ENCODE results near the gene PRR7.

The PRR7 gene

GRCh38 chr5:177449140-177450061, 2.8 kb downstream of the PRR7 start:
- H3K4me3 ChIP-seq (ENCODE audit: low read depth in 1 of 2, low read length in 2 of 2) = no peak overlapping the region
- H3K4me1 ChIP-seq (ENCODE audit: control insufficient read depth in 1 of 2, insufficient read depth in 2 of 2, low read length in 2 of 2) = peaks cover 4 to 31% of the 10 kb centered on the region in 2 donors
- H3K27ac ChIP-seq (ENCODE audit: low read length) = no peak overlapping the region
- peaks cover 10% of the 10 kb centered on the region for H3K27me3 ChIP-seq (ENCODE audit: low read depth, low read length)
- no peaks in the 10 kb centered on the region for H3K9me3 ChIP-seq (ENCODE audit: control insufficient read depth in 1 of 2, low read length in 2 of 2)
- no peaks in the 10 kb centered on the region for H3K36me3 ChIP-seq (ENCODE audit: control insufficient read depth in 1 of 2, insufficient read depth in 2 of 2, low read length in 2 of 2)

- no peaks in the 10 kb centered on the region for H3K36me3 ChIP-seq (ENCODE audit: control insufficient read depth in 1 of 2, insufficient read depth in 2 of 2, low read length in 2 of 2)
- H3K27ac ChIP-seq (ENCODE audit: low read length) = no peak overlapping the region
- no peak overlapping the region for H3K4me3 ChIP-seq (ENCODE audit: low read depth in 1 of 2, low read length in 2 of 2)
- peaks cover 10% of the 10 kb centered on the region for H3K27me3 ChIP-seq (ENCODE audit: low read depth, low read length)
- peaks cover 4 to 36% of the 10 kb centered on the region in 2 donors for H3K4me1 ChIP-seq (ENCODE audit: control insufficient read depth in 1 of 2, insufficient read depth in 2 of 2, low read length in 2 of 2)
- no peaks in the 10 kb centered on the region for H3K9me3 ChIP-seq (ENCODE audit: control insufficient read depth in 1 of 2, low read length in 2 of 2)
These were observed 4.2 kb downstream of the PRR7 start for GRCh38 chr5:177450667-177451424.

GRCh38 chr5:177452688-177453638, 6.3 kb downstream of the PRR7 start:
- Histone ChIP-seq H3K27ac (ENCODE audit: low read length) (no peak overlapping the region), H3K27me3 (ENCODE audit: low read depth, low read length) (peaks cover 7% of the 10 kb centered on the region), H3K4me1 (ENCODE audit: control insufficient read depth in 1 of 2, insufficient read depth in 2 of 2, low read length in 2 of 2) (peaks cover 0 to 36% of the 10 kb centered on the region in 2 donors), H3K4me3 (ENCODE audit: low read depth in 1 of 2, low read length in 2 of 2) (no peak overlapping the region), H3K36me3 (ENCODE audit: control insufficient read depth in 1 of 2, insufficient read depth in 2 of 2, low read length in 2 of 2) (peaks cover 0 to under 1% of the 10 kb centered on the region in 2 donors), H3K9me3 (ENCODE audit: control insufficient read depth in 1 of 2, low read length in 2 of 2) (no peaks in the 10 kb centered on the region)

DNA sequence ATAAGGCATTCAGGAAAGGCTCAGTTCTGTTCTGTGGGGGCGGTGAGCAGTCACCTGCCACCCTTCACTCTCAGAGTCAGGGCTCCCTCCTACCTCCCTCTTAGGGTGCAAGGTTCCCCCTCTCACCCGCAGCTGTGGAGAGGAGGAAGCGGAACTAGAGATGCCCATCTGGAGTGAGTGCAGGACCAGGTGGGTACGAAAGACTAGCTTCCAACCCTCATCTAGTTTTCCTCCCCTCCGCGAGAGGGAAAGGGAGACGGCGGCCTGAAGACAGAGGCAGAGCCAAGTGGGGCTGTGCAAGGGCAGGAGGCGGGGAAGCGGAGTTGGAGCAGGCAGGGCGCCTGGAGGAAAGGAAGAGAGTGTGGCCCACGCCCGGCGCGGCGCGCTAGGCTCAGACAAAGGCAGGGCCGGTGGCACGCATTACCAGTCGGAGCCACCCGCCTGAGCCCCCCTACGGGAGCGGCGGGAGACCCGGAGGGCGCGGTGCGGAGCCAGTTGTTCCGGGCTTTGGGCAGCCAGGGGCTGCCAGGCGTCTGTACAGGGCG, 7.3 kb downstream of the PRR7 start:
- no peak overlapping the region for H3K27ac ChIP-seq (ENCODE audit: low read length)
- H3K4me3 ChIP-seq (ENCODE audit: low read depth in 1 of 2, low read length in 2 of 2) = peak overlapping the region; percentile 12 to 78
- H3K9me3 ChIP-seq (ENCODE audit: control insufficient read depth in 1 of 2, low read length in 2 of 2) = no peaks in the 10 kb centered on the region
- H3K27me3 ChIP-seq (ENCODE audit: low read depth, low read length) = no peaks in the 10 kb centered on the region
- H3K36me3 ChIP-seq (ENCODE audit: control insufficient read depth in 1 of 2, insufficient read depth in 2 of 2, low read length in 2 of 2) = peaks cover 0 to 10% of the 10 kb centered on the region in 2 donors
- H3K4me1 ChIP-seq (ENCODE audit: control insufficient read depth in 1 of 2, insufficient read depth in 2 of 2, low read length in 2 of 2) = peaks cover 0 to 35% of the 10 kb centered on the region in 2 donors

GRCh38 chr5:177454397-177455035, 7.9 kb downstream of the PRR7 start:
- no peaks in the 10 kb centered on the region for H3K27me3 ChIP-seq (ENCODE audit: low read depth, low read length)
- no peaks in the 10 kb centered on the region for H3K9me3 ChIP-seq (ENCODE audit: control insufficient read depth in 1 of 2, low read length in 2 of 2)
- H3K27ac ChIP-seq (ENCODE audit: low read length) = no peak overlapping the region
- H3K4me1 ChIP-seq (ENCODE audit: control insufficient read depth in 1 of 2, insufficient read depth in 2 of 2, low read length in 2 of 2) = peaks cover 0 to 35% of the 10 kb centered on the region in 2 donors
- H3K4me3 ChIP-seq (ENCODE audit: low read depth in 1 of 2, low read length in 2 of 2) = peak overlapping the region; percentile 12 to 78
- peaks cover 0 to 16% of the 10 kb centered on the region in 2 donors for H3K36me3 ChIP-seq (ENCODE audit: control insufficient read depth in 1 of 2, insufficient read depth in 2 of 2, low read length in 2 of 2)

- Histone ChIP-seq H3K27ac (ENCODE audit: low read length) (no peak overlapping the region), H3K9me3 (ENCODE audit: control insufficient read depth in 1 of 2, low read length in 2 of 2) (no peaks in the 10 kb centered on the region), H3K36me3 (ENCODE audit: control insufficient read depth in 1 of 2, insufficient read depth in 2 of 2, low read length in 2 of 2) (peaks cover 0 to 22% of the 10 kb centered on the region in 2 donors), H3K4me3 (ENCODE audit: low read depth in 1 of 2, low read length in 2 of 2) (peak overlapping the region; percentile 53 to 78), H3K27me3 (ENCODE audit: low read depth, low read length) (no peaks in the 10 kb centered on the region), H3K4me1 (ENCODE audit: control insufficient read depth in 1 of 2, insufficient read depth in 2 of 2, low read length in 2 of 2) (peaks cover 0 to 35% of the 10 kb centered on the region in 2 donors)
These were observed 8.5 kb downstream of the PRR7 start for GRCh38 chr5:177455036-177455660.

DNA sequence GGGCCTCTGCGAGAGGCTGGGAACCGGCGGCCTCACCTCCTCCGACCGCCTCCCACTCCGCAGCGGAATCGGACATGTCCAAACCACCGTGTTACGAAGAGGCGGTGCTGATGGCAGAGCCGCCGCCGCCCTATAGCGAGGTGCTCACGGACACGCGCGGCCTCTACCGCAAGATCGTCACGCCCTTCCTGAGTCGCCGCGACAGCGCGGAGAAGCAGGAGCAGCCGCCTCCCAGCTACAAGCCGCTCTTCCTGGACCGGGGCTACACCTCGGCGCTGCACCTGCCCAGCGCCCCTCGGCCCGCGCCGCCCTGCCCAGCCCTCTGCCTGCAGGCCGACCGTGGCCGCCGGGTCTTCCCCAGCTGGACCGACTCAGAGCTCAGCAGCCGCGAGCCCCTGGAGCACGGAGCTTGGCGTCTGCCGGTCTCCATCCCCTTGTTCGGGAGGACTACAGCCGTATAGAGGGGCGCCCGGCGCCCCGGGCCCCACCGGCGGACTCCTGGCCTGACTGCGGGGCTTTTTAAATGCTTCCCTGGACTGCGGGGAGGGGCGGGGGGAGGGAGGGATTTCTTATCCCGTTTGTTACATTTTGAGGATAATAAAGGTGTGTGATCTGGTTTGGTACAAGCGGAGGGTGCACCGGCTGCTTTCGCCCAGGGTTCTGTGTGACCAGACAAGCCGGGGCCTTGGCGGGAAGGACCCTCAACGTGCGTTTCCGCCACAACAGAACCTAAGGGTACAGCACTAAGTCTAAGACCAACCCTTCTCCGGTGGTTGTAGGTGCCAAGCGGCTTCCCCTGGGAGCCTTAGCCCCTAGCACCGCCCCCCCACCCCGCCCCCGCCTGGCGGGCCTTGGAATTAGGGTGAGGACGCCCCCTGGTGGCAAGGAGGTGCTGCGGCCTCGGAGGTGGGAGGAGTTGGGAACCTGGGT, 9.3 kb downstream of the PRR7 start:
- Histone ChIP-seq H3K4me1 (ENCODE audit: control insufficient read depth in 1 of 2, insufficient read depth in 2 of 2, low read length in 2 of 2) (peaks cover 0 to 35% of the 10 kb centered on the region in 2 donors), H3K4me3 (ENCODE audit: low read depth in 1 of 2, low read length in 2 of 2) (peak overlapping the region; percentile 53 to 78), H3K9me3 (ENCODE audit: control insufficient read depth in 1 of 2, low read length in 2 of 2) (no peaks in the 10 kb centered on the region), H3K27me3 (ENCODE audit: low read depth, low read length) (no peaks in the 10 kb centered on the region), H3K36me3 (ENCODE audit: control insufficient read depth in 1 of 2, insufficient read depth in 2 of 2, low read length in 2 of 2) (peaks cover 0 to 27% of the 10 kb centered on the region in 2 donors), H3K27ac (ENCODE audit: low read length) (no peak overlapping the region)

- Histone ChIP-seq H3K9me3 (ENCODE audit: control insufficient read depth in 1 of 2, low read length in 2 of 2) (no peaks in the 10 kb centered on the region), H3K27me3 (ENCODE audit: low read depth, low read length) (no peaks in the 10 kb centered on the region), H3K4me3 (ENCODE audit: low read depth in 1 of 2, low read length in 2 of 2) (peak overlapping the region in 1 of 2 donors; percentile 78), H3K36me3 (ENCODE audit: control insufficient read depth in 1 of 2, insufficient read depth in 2 of 2, low read length in 2 of 2) (peaks cover 0 to 27% of the 10 kb centered on the region in 2 donors), H3K4me1 (ENCODE audit: control insufficient read depth in 1 of 2, insufficient read depth in 2 of 2, low read length in 2 of 2) (peaks cover 0 to 35% of the 10 kb centered on the region in 2 donors), H3K27ac (ENCODE audit: low read length) (no peak overlapping the region)
These were observed 10.0 kb downstream of the PRR7 start for GRCh38 chr5:177456591-177456964.
